RWPE1 (cell line): ENCODE measurements around the gene HOXA9.

Experiments used
- CTCF ChIA-PET: fragments of 350-600 bp; sonication (Branson Sonifier 250); formaldehyde crosslinking; extraction: SDS; loops from one replicate; lab custom pipeline; 2021; lab: Yijun Ruan, JAX
- POLR2A ChIA-PET: fragments of 400-600 bp; formaldehyde crosslinking; extraction: SDS; loops from one replicate; lab custom pipeline; 2020; ENCODE audit warnings: antibody characterized with exemption; ENCODE audit not compliant: low non-redundant PET; lab: Yijun Ruan, JAX
- DNase-seq: peaks from one replicate; pipeline ENCODE4 v3.0.0; 2012; ENCODE audit warnings: low spot score
- H3K27ac ChIP-seq: fragments of 450-650 bp; 2 replicates; pipeline ENCODE4 v1.5.1; 2017
- TF ChIP-seq, protein P1 (sequence below): fragments of 450-650 bp; conservative IDR thresholded peaks from 2 replicates; pipeline ENCODE4 v1.5.1; 2017; ENCODE audit warnings: low read depth, mild to moderate bottlenecking

The HOXA9 gene

DNA sequence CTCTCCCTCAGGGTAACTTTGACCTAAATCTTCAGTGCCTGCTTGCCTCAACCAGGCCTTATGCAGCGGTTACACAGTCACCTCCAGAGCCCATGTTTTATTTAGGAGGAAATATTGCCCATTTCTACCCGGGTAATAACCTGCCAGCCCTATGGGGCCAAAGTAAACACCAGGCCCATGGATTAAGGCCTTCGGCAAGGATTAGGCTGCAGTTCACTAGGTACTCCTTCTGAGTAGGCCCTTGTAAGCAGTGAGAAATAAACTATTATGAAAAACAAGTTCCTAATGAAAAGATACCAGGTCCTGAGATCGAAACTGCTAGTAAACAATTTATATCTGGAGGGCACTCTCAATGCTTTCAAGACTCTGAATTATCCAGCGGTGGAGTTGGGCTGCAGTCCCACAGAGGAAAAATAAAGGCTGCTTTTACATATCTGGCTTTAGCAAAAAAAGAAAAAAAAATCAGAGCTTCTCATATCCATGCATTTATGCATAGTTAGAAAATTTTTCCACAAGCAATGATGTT is 12.5 kb upstream of the HOXA9 start:
- POLR2A ChIA-PET: no interaction called here

DNA sequence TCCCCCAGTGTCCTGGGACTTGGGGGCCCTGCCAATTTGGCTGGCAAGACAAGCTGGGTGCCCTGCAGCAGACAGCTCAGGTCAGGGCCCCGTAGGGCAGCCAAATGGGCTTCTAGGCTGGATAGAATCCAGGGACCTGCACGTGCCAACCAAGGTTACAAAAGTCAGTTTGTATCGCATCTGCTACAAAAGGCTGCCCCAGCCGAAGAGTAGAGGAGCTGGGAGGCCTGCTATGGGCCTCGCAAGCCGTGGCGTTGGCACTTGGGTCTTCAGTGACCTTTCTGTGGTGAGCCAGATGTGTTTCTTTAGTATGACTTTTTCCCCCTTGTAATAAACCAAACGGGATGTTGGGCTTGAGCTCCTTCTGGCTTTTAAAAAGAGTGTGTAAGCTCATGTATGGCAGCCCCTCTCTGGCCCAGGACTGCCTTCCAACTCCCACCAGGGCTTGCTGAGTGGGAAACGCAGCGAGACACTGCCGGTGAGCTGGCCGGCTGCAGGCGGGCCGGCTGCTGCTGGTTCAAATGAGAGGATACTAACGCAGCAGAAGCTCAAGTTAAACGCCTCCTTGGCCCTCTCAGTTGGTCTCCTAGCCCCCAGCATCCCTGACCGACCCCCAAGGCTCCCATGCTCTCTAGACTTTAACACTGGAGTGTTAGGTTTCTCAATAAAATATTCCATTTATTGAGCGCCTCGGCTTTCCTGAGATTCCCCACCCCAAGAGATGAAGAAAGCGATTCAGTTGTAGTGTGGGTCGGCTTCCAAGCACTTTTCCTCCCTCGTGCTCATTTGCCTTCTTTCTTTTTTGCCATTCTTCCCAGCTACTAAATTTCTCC is 11.8 kb upstream of the HOXA9 start:
- CTCF ChIA-PET: no interaction called here
- TF ChIP-seq, protein P1, sequence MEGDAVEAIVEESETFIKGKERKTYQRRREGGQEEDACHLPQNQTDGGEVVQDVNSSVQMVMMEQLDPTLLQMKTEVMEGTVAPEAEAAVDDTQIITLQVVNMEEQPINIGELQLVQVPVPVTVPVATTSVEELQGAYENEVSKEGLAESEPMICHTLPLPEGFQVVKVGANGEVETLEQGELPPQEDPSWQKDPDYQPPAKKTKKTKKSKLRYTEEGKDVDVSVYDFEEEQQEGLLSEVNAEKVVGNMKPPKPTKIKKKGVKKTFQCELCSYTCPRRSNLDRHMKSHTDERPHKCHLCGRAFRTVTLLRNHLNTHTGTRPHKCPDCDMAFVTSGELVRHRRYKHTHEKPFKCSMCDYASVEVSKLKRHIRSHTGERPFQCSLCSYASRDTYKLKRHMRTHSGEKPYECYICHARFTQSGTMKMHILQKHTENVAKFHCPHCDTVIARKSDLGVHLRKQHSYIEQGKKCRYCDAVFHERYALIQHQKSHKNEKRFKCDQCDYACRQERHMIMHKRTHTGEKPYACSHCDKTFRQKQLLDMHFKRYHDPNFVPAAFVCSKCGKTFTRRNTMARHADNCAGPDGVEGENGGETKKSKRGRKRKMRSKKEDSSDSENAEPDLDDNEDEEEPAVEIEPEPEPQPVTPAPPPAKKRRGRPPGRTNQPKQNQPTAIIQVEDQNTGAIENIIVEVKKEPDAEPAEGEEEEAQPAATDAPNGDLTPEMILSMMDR: no peak
- POLR2A ChIA-PET: no interaction called here
- H3K27ac ChIP-seq: peak overlapping the region; percentile 95
- DNase-seq: no peak

More for the DNA sequence above, 12.5 kb upstream of the HOXA9 start:
- peak overlapping the region; percentile 95 for H3K27ac ChIP-seq
- CTCF ChIA-PET: interaction anchor here (1.7 kb wide), 1 partner anchor 12 kb away, joined by 5 read pairs; no protein-coding TSS in a partner anchor
- DNase-seq: no peak
- TF ChIP-seq, protein P1: no peak

DNA sequence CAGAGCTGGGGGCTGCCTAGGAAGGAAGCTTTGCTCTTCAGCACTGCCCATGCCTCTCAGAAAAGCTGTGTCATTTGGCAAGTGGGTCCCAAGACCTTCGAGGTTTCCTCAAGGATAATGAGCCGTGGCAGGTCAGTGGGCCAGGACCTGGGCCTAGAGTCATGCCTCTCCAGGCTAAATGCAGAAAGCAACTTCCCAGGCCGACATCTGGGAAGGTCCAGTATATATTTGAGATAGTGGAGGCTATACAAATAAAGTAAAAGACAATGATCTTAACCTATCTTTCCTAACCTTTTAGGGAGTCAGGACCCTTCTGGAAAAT is 11.1 kb upstream of the HOXA9 start:
- peak overlapping the region; percentile 95 for H3K27ac ChIP-seq
- TF ChIP-seq, protein P1: no peak
- ChIA-PET POLR2A (no interaction called here), CTCF (interaction anchor here (0.7 kb wide), 1 partner anchor 9 kb away, joined by 3 read pairs; the partner anchor contains the start of gene HOXA11)
- no peak for DNase-seq

DNA sequence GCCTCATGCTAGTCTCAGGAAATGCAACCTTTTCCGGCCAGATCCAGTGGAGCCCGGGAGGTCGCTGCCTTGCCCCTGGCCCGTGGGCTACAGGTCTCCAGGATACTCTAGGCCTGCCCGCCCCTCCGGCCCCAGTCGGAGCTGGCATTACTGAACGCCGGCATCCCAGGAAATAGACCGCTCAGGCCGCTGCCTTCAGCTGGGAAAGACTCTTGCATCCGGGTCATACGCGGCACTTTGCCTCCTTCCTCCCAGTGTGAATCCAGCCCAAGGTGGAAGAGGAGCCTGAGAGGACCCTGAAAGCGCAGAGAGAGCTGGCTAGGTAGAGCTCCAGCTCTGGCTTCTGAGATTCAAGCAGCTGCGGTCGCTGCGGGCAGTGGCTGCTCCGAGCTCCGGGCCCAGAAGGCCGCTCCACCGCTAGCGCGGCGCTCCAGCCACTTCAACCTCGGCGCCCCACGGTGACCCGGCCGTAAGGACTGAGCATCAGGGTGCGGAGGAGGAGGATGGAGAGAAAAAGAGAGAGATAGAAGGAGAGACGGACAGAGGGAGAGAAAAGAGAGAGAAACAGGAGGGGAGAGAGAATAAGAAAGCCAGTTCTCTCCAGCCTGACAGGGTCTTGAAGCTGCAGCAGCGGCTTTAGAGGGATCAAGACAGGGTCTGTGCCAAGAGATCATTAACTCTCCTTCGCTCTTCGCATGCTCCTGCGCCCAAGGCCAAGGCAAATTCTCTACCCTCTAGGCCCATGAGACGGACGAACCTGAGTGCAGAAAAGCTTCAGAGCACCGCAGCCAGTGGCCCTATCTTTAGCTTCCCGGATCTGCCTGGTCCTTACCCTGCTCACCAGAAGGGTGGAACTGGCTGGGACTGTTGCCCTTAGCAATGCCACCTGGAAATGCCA is 10.5 kb upstream of the HOXA9 start:
- CTCF ChIA-PET: interaction anchor here (0.7 to 2.1 kb wide), 4 partner anchors 8 to 569 kb away, joined by 3 to 7 read pairs (median 3); partner anchors contain the start of gene HOXA11
- H3K27ac ChIP-seq: peak overlapping the region; percentile 95
- TF ChIP-seq, protein P1: no peak
- DNase-seq: no peak
- POLR2A ChIA-PET: no interaction called here

DNA sequence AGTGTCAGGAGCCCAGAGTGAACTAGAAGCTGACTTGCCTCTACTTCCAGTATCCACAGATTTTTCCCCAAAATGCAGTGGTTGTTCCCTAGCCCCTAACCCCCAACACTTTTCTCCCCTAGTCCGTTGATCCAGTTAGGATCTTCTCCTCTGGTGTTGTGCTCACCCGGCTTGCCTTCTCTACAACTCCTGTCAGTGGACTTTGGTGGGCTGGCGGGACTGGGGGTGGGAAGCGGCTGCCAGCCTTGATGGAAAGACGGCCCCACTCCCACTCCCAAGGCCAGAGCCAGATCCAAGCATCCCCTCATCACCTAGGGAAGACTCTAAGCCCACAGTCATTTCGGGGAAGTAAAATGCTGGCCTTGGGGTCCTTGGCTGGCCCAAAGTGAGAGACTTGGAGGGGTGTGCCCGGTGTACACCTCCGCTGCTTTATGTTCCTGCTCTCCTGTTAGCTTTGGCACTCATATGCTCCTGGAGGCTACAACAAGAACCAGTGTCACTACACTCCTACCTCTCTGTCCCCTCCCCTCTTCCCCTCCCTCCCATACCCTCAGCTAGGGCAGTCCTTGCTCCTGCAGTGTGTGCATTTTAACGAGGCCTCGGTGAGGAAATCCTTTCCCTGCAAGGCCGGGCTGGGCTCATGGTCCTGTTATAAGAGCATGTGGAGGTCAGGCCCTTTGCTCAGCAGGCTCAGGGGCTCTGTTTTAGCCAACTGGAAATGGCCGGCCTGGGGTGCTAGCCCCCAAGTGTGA is 9.7 kb upstream of the HOXA9 start:
- ChIA-PET POLR2A (no interaction called here), CTCF (interaction anchor here (0.7 to 2.1 kb wide), 4 partner anchors 9 to 570 kb away, joined by 3 to 7 read pairs (median 5); no protein-coding TSS in a partner anchor)
- DNase-seq: no peak
- peak overlapping the region; percentile 95 for H3K27ac ChIP-seq
- TF ChIP-seq, protein P1: no peak
